Hematopoietic multipotent progenitor cell treated with erythropoietin and hydrocortisone succinate and interleukin-3 and kit ligand, for 8 days (in vitro differentiated cells): Measurements from ENCODE around the gene CLEC4A.
A peak's percentile ranks its signal among the peaks of the same experiment; 100 is the strongest.
"Not testable (repeated sequence)": the region's sequence is repeated elsewhere in the genome, so short reads cannot be mapped to it uniquely, and the experiment has no call there.

Experiments
- DNase-seq: peaks from one replicate; pipeline ENCODE4 v3.0.0-alpha.2; 2015

The CLEC4A gene

DNA sequence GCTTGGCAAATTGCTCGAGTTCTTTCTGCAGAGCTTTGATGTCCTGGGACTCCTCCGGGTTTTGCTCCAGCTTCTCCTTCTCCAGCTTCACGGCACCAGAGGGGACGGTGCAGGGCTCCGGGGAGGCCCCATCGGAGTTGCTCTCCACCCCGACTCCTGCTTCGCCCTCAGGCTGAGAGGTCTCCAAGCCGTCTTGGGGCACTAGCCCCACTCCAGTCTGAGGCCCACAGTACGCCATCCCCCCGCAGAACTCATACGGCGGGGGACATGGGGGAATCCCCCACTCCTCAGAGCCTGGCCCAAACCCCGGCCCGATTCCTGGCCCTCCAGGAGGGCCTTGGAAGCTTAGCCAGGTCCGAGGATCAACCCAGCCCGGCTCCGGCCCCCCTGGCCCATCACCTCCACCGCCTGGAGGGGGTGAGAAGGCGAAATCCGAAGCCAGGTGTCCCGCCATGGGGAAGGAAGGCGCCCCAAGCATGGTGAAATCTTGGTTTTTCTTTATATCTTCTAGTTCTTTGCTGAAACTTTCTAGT, 11.0 kb downstream of the CLEC4A start:
- DNase-seq = not testable (repeated sequence)

DNA sequence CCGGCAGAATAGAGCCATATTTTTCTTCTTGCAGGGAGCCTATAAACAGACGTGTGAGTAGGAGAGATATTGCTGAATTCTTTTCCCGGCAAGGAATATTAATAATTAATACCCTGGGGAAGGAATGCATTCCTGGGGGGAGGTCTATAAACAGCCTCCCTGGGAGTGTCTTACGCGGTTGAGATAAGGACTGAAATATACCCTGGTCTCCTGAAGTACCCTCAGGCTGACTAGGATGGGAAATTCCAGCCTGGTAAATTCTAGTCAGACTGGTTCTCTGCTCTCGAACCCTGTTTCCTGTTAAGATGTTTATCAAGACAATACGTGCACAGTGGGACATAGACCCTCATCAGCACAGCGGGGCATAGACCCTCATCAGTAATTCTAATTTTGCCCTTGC, 18.2 kb downstream of the CLEC4A start:
- not testable (repeated sequence) for DNase-seq

DNA sequence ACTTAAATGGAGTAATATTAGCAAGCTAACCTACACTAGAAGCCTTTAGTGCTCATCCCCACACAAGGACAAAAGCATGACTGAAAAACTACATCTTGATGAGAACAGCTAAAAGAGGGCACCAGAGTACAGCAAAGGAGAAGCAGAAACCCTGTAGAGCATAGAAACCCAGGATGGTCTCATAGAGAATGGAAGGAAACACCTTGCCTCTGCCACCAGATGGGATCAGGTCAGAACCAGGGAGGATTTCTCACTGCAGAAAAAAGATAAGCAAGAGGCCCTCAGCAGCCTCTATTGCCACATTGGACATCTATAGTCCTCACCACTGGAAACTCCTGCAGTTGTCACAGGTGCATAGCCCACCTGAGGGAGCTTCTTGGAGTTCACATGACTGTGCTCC, 19.8 kb downstream of the CLEC4A start:
- DNase-seq = no peak

DNA sequence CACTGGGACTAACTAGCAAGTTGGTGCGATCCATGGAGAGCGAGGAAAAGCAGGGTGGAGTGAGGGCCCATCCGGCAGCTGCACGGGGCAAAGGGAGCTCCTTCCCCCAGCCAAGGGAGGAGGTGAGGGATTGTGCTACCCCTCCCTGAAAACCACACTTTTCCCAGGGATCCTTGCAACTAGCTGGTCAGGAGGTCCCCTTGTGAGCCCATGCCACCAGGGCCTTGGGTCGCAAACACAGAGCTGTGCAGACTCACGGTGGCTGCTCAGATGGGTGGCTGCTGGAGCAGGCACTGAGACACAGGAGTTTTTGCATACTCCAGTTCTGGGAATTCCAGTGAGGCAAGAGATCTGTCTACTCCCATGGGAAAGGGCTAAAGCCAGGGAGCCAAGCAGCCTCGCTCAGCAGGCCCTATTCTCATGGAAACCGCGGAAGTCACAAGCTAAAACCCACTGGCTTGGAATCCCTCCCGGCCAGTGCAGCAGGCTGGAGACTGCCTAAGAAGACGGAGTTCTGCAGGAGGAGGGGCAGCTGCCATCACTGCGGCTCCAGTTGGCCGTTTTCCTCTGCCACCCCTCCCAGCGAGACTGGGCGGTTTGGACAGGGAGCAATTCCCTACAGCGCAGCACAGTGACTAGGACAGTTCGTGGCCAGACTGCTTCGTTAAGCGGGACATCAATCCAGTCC, 22.5 kb downstream of the CLEC4A start:
- no peak for DNase-seq

DNA sequence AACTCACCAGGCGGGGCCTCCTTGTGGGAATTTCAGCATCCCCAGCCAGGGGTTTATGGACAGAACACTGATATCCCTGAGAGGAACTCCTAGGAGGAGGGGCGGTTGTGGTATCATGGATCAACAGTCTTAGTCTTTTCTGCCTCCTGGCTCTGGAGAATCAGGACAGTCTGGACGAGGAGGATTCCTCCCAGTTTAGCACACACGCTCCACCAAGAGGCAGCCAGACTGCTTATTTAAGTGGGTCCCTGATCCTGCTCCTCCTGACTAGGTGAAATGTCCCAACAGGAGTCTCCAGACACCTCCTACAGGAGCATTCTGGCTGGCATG, 23.0 kb downstream of the CLEC4A start:
- no peak for DNase-seq

DNA sequence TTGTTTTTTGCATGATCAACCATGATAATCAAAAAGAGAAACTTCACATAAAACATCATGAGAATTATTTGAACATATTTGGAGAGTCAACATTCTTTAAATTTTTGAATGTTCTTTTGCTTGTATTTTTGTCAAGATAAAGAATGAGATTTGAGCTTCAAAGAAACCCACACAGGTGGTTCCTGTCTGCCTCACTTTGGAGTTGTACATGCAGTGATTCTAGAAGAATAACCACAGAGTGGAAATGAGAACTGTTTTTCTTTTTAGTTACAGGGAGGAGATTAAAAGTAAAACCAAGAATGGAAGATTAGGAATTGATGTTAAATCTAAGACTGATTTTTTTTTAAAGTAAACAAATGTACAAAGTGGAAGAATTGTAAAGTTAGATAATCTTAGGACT, 31.1 kb downstream of the CLEC4A start:
- DNase-seq = no peak

DNA sequence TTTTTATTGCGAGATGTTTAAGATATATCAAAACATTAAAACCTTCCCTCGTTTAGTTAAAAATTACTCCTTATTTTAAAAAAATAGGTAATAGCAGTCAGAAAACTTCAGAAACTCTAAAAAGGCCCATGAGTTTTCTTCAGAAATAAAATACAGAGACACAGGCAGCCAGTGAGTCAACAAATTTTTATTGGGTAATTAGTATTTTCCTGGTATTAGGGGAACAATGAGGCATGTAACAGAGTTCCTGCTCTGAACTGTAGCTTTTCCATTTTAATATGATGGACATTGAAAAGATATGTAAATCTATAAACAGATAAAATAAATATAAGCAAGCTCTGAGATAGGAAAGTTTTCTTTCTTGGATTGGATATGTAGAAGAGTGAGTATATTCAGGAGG, 33.0 kb downstream of the CLEC4A start:
- no peak for DNase-seq

DNA sequence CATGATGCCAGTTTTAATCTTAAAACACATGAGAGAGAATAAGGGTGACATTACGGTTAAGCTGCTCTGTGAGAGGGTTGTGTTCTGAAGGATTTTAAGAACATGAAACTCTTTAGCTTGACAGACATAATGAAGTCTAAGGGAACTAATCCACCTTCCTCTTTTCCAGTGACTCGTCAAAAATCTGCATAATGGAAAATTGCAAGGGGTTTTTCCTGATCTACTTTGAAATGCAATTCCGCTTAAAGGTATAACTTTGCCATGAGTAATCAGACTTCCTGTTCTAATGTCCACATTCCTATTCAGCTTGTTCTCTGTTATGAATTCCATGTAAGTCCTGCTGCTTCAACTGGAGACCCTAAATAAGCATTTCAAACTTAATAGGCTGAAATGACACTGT, 33.4 kb downstream of the CLEC4A start, which contains the start of gene ZNF705A:
Gene ZNF705A, plus strand, starts transcription at position 171 of the 400 bp plus-strand sequence. CDS start 15,611 bp downstream, outside the sequence.
- peak; percentile 20 for DNase-seq

DNA sequence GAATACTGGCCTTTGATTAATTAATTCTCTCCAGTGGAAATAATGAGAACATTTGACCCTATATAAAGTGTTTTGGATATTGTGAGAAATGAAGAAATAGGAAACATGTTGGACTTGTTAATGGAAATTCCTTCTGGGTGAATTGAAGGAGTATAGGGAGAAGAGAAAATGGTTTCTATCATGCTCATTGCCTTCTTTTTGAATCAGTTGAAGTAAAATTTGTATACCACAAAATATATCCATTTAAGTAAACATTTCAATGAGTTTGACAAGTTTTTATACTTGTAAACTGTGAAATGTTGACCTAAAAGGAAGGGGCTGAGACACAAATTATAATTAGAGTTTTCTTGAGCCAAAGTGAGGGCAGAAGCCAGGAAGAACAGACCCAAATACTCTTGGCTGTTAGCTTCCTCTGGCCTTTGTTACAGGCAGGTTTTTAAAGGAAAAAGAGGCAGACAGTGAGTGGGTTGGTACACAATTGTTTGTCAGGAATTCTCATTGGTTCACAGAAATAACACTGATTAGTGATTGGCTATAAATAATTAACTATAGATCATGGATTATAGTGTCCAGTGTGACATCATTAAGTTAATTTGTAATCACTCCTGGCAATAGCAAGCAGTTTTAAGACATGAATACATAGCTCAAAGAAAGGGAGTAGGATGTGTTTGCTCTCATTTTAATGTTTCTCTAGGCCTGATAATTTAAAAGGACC, 34.2 kb downstream of the CLEC4A start:
- DNase-seq = no peak

DNA sequence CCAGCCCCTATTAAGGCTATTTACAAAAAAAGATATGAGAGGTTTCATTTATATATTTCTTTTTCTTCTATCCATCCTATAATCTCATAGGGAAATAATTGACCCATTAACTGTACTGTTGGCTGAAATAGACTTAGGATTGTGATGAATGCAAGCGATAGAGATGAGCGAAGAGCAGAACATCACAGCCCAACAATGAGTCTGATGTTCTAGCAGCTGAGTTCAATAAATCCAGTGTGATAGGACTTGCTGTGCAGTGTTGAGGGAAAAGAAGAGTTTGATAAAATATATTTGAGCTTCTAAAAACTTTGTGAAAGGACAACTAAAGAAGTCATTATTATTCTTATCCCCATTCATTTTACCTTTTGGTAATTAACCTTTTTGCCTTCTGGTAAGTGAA, 49.5 kb downstream of the CLEC4A start:
- not testable (repeated sequence) for DNase-seq

DNA sequence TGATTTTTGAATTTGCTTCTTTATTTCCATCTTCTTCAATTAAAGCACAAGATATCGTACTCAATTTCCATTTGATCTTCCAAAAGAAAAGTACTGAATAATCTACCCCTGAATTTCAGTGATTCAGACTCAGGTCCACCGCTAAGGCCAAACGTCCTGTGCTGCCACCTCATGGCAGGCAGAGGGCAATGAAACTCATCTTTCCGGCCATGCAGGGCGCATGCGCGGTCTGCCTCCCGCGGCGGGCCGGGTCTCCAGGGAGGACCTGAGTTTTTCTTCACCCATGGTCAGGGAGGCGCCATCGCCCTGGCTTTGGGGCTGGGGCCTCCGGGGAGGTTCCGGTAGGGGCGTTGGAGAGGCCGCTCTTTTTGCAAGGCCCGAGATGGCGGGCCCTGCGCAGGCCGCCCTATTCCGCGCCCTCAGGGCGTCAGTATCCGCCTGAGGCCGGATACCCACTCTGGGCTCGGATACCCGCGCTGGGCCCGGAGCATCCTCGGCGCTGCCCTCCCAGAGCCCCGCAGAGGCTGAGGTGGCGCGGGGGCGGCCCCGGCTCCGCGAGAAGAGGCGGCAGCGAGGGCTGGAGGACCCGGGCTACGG, 56.7 kb downstream of the CLEC4A start:
- DNase-seq = peak; percentile 43

DNA sequence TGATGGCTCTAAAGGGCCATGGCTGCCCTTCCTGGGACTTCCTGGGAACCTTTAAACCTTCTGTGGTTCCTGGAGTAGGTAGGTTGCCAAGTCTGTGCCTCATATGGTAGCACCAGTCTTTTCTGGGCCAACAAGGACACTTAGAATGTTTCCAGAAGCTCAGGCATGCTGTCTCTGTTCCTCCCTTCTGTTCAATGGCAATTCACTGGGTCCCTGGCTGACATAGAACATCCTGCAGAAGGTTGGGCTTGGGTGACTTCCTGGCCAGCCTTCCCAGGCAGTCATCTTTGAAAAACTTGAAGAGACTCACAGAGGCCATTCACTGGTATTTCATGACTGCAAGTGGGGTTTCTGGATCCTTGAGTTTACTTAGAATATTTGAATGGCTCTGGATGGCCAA, 57.9 kb downstream of the CLEC4A start:
- not testable (repeated sequence) for DNase-seq

DNA sequence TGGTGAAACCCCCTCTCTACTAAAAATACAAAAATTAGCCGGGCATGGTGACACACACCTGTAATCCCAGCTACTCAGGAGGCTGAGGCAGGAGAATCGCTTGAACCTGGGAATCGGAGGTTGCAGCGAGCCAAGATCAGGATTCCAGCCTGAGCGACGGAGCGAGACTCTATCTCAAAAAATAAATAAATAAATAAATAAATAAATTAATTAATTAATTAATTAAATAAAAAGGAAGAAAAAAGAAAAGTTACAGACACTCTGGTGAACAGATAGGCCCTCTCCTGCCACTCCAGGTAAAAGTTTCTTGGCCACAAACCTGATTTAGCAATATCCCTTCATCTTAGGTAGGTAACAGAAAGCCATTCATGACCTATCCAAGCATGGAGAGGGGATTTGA, 59.5 kb downstream of the CLEC4A start:
- not testable (repeated sequence) for DNase-seq

DNA sequence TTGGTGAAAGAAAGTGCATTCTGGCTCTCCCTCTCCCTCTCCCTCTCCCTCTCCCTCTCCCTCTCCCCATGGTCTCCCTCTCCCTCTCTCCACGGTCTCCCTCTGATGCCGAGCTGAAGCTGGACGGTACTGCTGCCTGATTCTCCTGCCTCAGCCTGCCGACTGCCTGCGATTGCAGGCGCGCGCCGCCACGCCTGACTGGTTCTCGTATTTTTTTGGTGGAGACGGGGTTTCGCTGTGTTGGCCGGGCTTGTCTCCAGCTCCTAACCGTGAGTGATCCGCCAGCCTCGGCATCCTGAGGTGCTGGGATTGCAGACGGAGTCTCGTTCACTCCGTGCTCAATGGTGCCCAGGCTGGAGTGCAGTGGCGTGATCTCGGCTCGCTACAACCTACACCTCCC, 59.9 kb downstream of the CLEC4A start:
- DNase-seq = not testable (repeated sequence)

DNA sequence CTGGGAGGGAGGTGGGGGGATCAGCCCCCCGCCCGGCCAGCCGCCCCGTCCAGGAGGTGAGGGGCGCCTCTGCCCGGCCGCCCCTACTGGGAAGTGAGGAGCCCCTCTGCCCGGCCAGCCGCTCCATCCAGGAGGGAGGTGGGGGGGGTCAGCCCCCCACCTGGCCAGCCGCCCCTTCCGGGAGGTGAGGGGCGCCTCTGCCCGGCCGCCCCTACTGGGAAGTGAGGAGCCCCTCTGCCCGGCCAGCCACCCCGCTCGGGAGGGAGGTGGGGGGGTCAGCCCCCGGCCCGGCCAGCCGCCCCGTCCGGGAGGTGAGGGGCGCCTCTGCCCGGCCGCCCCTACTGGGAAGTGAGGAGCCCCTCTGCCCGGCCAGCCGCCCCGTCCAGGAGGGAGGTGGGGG, 60.8 kb downstream of the CLEC4A start:
- not testable (repeated sequence) for DNase-seq

DNA sequence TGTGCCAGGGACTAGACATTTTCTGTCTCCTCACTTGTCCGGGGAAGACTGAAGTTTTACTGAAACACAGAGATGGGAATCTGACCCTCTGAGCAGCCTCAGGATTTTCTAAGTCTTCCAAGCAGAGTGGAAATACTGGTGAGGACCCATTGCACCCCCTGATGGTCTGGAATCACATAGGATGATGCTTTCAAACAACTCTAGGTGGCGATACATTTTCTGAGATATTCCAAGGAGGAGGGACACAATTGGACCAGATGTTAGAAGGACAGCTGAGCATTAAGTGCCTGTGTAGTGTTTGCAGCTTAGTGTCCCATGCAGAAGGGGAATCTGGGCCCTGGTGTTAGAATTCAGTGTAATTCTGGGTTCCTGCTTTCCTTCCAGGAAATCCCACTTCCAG, 64.7 kb downstream of the CLEC4A start:
- not testable (repeated sequence) for DNase-seq
